Smooth muscle cell (in vitro differentiated cells): ENCODE measurements around the gene MARCHF2. TPM values are rescaled to one million over a fixed set of nuclear protein-coding genes. Genes with fewer than 3 reads are reported as not detected.

Source experiments
- DNase-seq: peaks from one replicate; lab custom pipeline; 2025; ENCODE audit not compliant: unreplicated experiment; lab: John Stamatoyannopoulos, UW
- H2AFZ ChIP-seq: fragments of 200-600 bp; sonication (generic); 2 replicates; pipeline ENCODE4 v1.6.0; 2016; ENCODE audit warnings: antibody characterized with exemption, low read depth, mild to moderate bottlenecking
- H3F3A ChIP-seq: fragments of 200-600 bp; sonication (generic); 2 replicates; pipeline ENCODE4 v1.6.0; 2017; ENCODE audit warnings: antibody characterized with exemption, low read depth
- H3K27ac ChIP-seq: fragments of 200-600 bp; sonication (generic); 2 replicates; pipeline ENCODE4 v1.5.1; 2016; ENCODE audit warnings: low read depth, mild to moderate bottlenecking
- H3K27me3 ChIP-seq: fragments of 200-600 bp; sonication (generic); 2 replicates; pipeline ENCODE4 v1.6.1; 2016; ENCODE audit warnings: low read depth, mild to moderate bottlenecking
- H3K36me3 ChIP-seq: fragments of 200-600 bp; sonication (generic); 2 replicates; pipeline ENCODE4 v1.5.1; 2016; ENCODE audit warnings: low read depth
- H3K4me1 ChIP-seq: fragments of 200-600 bp; sonication (generic); 2 replicates; pipeline ENCODE4 v1.5.1; 2016; ENCODE audit warnings: low read depth
- H3K4me2 ChIP-seq: fragments of 200-600 bp; sonication (generic); 2 replicates; pipeline ENCODE4 v1.6.0; 2016; ENCODE audit warnings: mild to moderate bottlenecking
- H3K4me3 ChIP-seq: fragments of 200-600 bp; sonication (generic); 2 replicates; pipeline ENCODE4 v1.5.1; 2016; ENCODE audit warnings: mild to moderate bottlenecking
- H3K79me2 ChIP-seq: fragments of 200-600 bp; sonication (generic); 2 replicates; pipeline ENCODE4 v1.6.0; 2016; ENCODE audit warnings: low read depth, mild to moderate bottlenecking
- H3K9ac ChIP-seq: fragments of 200-600 bp; sonication (generic); 2 replicates; pipeline ENCODE4 v1.6.0; 2016; ENCODE audit warnings: low read depth
- H3K9me3 ChIP-seq: fragments of 200-600 bp; sonication (generic); replicated peaks from 2 replicates; pipeline ENCODE4 v1.5.1; 2016; ENCODE audit warnings: low read depth
- H4K20me1 ChIP-seq: fragments of 200-600 bp; sonication (generic); 2 replicates; pipeline ENCODE4 v1.6.0; 2016; ENCODE audit warnings: low read depth
- WGBS: methylation state at CpG from one replicate; pipeline ENCODE4 v1.1.7; 2016; ENCODE audit warnings: low lambda C conversion rate; 5-methylcytosine and 5-hydroxymethylcytosine counted together
- polyA plus RNA-seq: library from polyadenylated mRNA; unstranded; fragments of >200 nt; fragmentation: Nextera tagmentation; extraction: Ambion mirVana; gene quantifications from 2 replicates; pipeline ENCODE4 v1.2.1, GENCODE V29; 2016
- total RNA-seq: library from RNA; depleted of rRNA; stranded (reverse); fragments of >200 nt; gene quantifications from 2 replicates; pipeline ENCODE4 v1.2.3, GENCODE V29; 2014
- TF ChIP-seq, protein P1 (sequence below): fragments of 200-600 bp; sonication (generic); IDR thresholded peaks from 2 replicates; pipeline ENCODE4 v1.5.1; 2017; ENCODE audit warnings: borderline replicate concordance, mild to moderate bottlenecking, antibody characterized with exemption; ENCODE audit not compliant: insufficient read depth, poor library complexity, severe bottlenecking

Gene MARCHF2
- total and polyA plus RNA-seq, 2 experiments from 2014 or later, result 22.2 to 24.4 TPM

DNA sequence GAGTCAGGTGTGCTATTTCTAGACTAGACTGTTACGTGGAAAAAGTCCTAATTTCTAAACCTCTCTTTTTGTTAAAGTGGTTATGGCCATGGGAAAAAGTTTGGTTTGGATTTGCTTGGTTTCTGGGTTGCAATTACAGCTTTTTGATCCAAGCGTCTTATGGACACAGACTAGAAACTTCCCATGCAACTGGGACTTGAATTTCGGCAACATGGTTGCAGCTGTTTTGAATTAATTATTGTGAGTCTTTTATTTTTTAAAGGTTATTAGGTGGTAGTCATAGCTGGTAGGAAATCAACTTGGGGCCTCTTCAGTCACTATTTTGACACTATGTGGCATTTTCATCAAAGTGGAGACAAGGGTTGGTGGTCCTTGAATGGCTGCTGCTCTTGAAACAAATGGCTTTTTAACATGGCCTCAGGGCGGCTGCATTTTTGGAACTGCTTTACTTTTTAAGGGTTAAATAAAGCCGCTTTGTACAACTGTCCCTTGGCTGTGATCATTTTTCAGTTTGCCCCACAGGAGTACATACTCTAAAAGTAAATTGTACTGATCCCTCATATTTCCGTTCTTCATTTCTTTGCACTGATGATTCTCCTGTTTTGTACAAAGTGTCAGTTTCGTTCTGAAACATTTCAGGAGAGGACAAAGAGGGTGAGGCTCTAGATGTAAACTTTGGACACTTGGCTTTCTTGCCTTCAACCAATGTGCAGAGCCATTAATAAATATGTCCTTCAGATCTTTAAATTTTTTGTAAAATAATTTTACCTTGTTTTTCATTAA lies 47.6 kb downstream of the MARCHF2 start:
- Histone ChIP-seq H3K4me2 (peak overlapping the region; percentile 76), H3K36me3 (peaks cover 11% of the 10 kb centered on the region), H3K27ac (peak overlapping the region; percentile 80), H3K9ac (peak overlapping the region; percentile 5), H2AFZ (no peak overlapping the region), H3K9me3 (no peaks in the 10 kb centered on the region), H3K4me3 (no peak overlapping the region), H3K27me3 (no peaks in the 10 kb centered on the region), H3K4me1 (peaks cover 26% of the 10 kb centered on the region), H3F3A (peaks cover 24% of the 10 kb centered on the region), H4K20me1 (peaks cover 100% of the 10 kb centered on the region), H3K79me2 (peaks cover 98% of the 10 kb centered on the region)
- DNase-seq, result no peak
- TF ChIP-seq, protein P1, sequence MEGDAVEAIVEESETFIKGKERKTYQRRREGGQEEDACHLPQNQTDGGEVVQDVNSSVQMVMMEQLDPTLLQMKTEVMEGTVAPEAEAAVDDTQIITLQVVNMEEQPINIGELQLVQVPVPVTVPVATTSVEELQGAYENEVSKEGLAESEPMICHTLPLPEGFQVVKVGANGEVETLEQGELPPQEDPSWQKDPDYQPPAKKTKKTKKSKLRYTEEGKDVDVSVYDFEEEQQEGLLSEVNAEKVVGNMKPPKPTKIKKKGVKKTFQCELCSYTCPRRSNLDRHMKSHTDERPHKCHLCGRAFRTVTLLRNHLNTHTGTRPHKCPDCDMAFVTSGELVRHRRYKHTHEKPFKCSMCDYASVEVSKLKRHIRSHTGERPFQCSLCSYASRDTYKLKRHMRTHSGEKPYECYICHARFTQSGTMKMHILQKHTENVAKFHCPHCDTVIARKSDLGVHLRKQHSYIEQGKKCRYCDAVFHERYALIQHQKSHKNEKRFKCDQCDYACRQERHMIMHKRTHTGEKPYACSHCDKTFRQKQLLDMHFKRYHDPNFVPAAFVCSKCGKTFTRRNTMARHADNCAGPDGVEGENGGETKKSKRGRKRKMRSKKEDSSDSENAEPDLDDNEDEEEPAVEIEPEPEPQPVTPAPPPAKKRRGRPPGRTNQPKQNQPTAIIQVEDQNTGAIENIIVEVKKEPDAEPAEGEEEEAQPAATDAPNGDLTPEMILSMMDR, result no peak
- 89% methylated on average over 7 of the region's 7 CpGs for WGBS

DNA sequence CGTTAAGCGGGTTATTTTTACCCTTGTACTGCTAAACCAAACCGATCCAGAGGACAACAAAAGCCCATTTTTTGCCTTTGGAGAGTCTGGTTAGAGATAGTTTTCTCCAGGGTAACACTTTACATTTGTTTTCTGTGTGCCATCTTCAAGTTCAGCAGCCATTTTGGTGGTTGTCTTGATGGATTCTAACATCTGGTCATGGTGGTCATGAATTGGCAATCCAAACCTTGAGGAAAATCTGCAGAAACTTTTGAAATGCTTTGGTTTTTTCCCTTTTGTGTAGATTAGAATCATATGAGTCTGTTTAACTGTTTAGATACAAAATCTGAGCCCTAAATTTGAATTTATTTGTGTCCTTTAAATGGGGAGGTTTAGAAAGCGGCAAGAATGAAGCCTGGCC lies 48.3 kb downstream of the MARCHF2 start:
- Histone ChIP-seq H3K36me3 (peaks cover 9% of the 10 kb centered on the region), H3K9ac (no peak overlapping the region)
- DNase-seq, result no peak

DNA sequence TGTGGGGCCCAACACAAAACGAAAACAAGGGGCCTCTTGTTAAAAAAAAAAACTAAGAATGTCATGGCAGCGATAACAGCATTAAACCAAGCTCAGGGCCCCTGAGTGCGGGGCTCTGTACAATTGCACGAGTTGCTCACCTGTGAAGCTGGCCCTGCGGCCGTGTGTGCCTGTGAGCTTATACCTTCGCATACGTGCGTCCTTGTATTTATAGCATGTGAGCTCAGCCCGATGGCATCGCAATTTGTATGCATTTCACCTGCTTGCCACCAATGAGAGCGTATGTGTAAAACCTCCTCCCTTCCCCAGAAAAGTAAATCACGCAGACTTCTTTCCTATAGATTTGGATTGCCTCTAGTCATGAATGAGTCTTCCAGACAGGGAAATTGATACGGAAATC lies 48.8 kb downstream of the MARCHF2 start:
- DNase-seq, result no peak
- peaks cover 95% of the 10 kb centered on the region for H4K20me1 ChIP-seq
- H3K4me2 ChIP-seq, result no peak overlapping the region
- no peak overlapping the region for H2AFZ ChIP-seq
- no peaks in the 10 kb centered on the region for H3K9me3 ChIP-seq
- H3K27ac ChIP-seq, result no peak overlapping the region
- H3K79me2 ChIP-seq, result peaks cover 86% of the 10 kb centered on the region
- H3F3A ChIP-seq, result peaks cover 29% of the 10 kb centered on the region
- peaks cover 9% of the 10 kb centered on the region for H3K36me3 ChIP-seq
- no peak overlapping the region for H3K9ac ChIP-seq
- TF ChIP-seq, protein P1, result no peak
- H3K4me3 ChIP-seq, result no peak overlapping the region
- peaks cover 26% of the 10 kb centered on the region for H3K4me1 ChIP-seq
- H3K27me3 ChIP-seq, result no peaks in the 10 kb centered on the region
- WGBS, result 96% methylated on average over 14 of the region's 14 CpGs

More for the DNA sequence above, 48.3 kb downstream of the MARCHF2 start:
- Histone ChIP-seq H3K4me2 (no peak overlapping the region), H4K20me1 (peaks cover 96% of the 10 kb centered on the region), H3K4me1 (peaks cover 26% of the 10 kb centered on the region), H3F3A (peaks cover 24% of the 10 kb centered on the region), H3K27me3 (no peaks in the 10 kb centered on the region), H3K79me2 (peaks cover 92% of the 10 kb centered on the region), H2AFZ (no peak overlapping the region), H3K4me3 (no peak overlapping the region), H3K27ac (no peak overlapping the region), H3K9me3 (no peaks in the 10 kb centered on the region)
- 98% methylated on average over 4 of the region's 4 CpGs for WGBS
- TF ChIP-seq, protein P1, result no peak
